HCT116 (cell line): ENCODE data around the gene PHGDH. TPM values are rescaled to one million over a fixed set of nuclear protein-coding genes. Genes with fewer than 3 reads are reported as not detected.

Experiments used
- ATAC-seq: fragments of 200-7000 bp; cut with Tn5 transposase; 2 replicates; pipeline ENCODE4 v1.9.1; 2020; ENCODE audit warnings: mild to moderate bottlenecking, moderate library complexity
- BruUV-seq: library from RNA; stranded (reverse); fragments of 400-500 nt; replicated peaks from 2 replicates; lab custom pipeline; 2021; lab: Mats Ljungman, UMichigan
- CTCF ChIA-PET: fragments of 300-600 bp; sonication (Branson Sonifier 250); formaldehyde crosslinking; loops from one replicate; lab custom pipeline; 2021; ENCODE audit warnings: antibody characterized with exemption; lab: Charles Lee
- POLR2A ChIA-PET: fragments of 300-600, 350-600 bp; sonication (Branson Sonifier 250); formaldehyde crosslinking; loops from one replicate; lab custom pipeline; 2021; ENCODE audit warnings: antibody characterized with exemption; lab: Charles Lee
- RAD21 ChIA-PET, 2 experiments: fragments of 300-600 bp; sonication (Branson Sonifier 250); formaldehyde crosslinking; loops; one replicate each; lab custom pipeline; 2023; ENCODE audit warnings: low total read pairs in 2 of 2; ENCODE audit not compliant: uncharacterized antibody in 2 of 2, unreplicated experiment in 2 of 2, low non-redundant PET in 1 of 2; lab: Charles Lee
- DNase-seq: peaks from one replicate; pipeline ENCODE4 v3.0.0-alpha.2; 2010; ENCODE audit warnings: low read depth, low spot score
- H2AFZ ChIP-seq: fragments of 200-600 bp; shearing (Covaris generic), sonication (generic); 2 replicates; pipeline ENCODE4 v1.6.1; 2017; ENCODE audit warnings: low read depth, mixed run types, mixed read lengths, antibody characterized with exemption, low read length; ENCODE audit not compliant: poor library complexity, severe bottlenecking
- H3K27ac ChIP-seq: 2 replicates; pipeline ENCODE4 v1.5.1; 2012; ENCODE audit warnings: low read depth, low read length
- H3K27me3 ChIP-seq: fragments of 200-600 bp; sonication (generic); 2 replicates; pipeline ENCODE4 v1.6.1; 2016; ENCODE audit warnings: mixed run types, low read length, mixed read lengths; ENCODE audit not compliant: insufficient read depth
- H3K36me3 ChIP-seq, 2 experiments: fragments of 200-500 bp in 1 of 2; fragments of 200-600 bp in 1 of 2; sonication (Bioruptor generic) in 1 of 2; sonication (generic) in 1 of 2; 2 replicates each; pipeline versions ENCODE4 v1.5.1 to v1.6.1; 2014 to 2016; ENCODE audit warnings: low read length in 2 of 2, inconsistent platforms in 1 of 2, mixed read lengths in 1 of 2, mixed run types in 1 of 2; ENCODE audit not compliant: insufficient read depth in 2 of 2, control insufficient read depth in 1 of 2
- H3K4me1 ChIP-seq, 2 experiments: fragments of 200-600 bp in 1 of 2; sonication (generic) in 1 of 2; 2 replicates each; pipeline versions ENCODE4 v1.5.1 to v1.6.1; 2012 to 2017; ENCODE audit warnings: low read length in 2 of 2, inconsistent platforms in 1 of 2, mild to moderate bottlenecking in 1 of 2, mixed read lengths in 1 of 2, mixed run types in 1 of 2, moderate library complexity in 1 of 2; ENCODE audit not compliant: insufficient read depth in 2 of 2, control insufficient read depth in 1 of 2
- H3K4me2 ChIP-seq: fragments of 200-600 bp; sonication (generic); 2 replicates; pipeline ENCODE4 v1.6.1; 2017; ENCODE audit warnings: mixed run types, low read length, mixed read lengths
- H3K4me3 ChIP-seq, 2 experiments: fragments of 200-600 bp in 1 of 2; sonication (generic) in 1 of 2; replicated peaks in 1 of 2; 2 replicates each; pipeline ENCODE4 v1.5.1; 2011 to 2016; ENCODE audit warnings: low read length in 2 of 2, control low read depth in 1 of 2, low read depth in 1 of 2, mild to moderate bottlenecking in 1 of 2, mixed read lengths in 1 of 2, mixed run types in 1 of 2
- H3K79me2 ChIP-seq: fragments of 200-600 bp; sonication (generic); 2 replicates; pipeline ENCODE4 v1.6.1; 2017; ENCODE audit warnings: mild to moderate bottlenecking, mixed run types, low read length, moderate library complexity, mixed read lengths; ENCODE audit not compliant: insufficient read depth
- H3K9ac ChIP-seq: fragments of 200-600 bp; sonication (generic); 2 replicates; pipeline ENCODE4 v1.6.1; 2016; ENCODE audit warnings: low read length, mixed read lengths
- H3K9me2 ChIP-seq: fragments of 200-600 bp; sonication (generic), shearing (Covaris generic); 2 replicates; pipeline ENCODE4 v1.6.1; 2017; ENCODE audit warnings: mixed run types, mild to moderate bottlenecking, moderate library complexity; ENCODE audit not compliant: insufficient read depth
- H3K9me3 ChIP-seq, 2 experiments: fragments of 200-500 bp in 1 of 2; fragments of 200-600 bp in 1 of 2; sonication (Bioruptor generic) in 1 of 2; sonication (generic) in 1 of 2; 2 replicates each; pipeline ENCODE4 v1.6.1; 2014 to 2017; ENCODE audit warnings: low read length in 2 of 2, mixed read lengths in 2 of 2, inconsistent platforms in 1 of 2, low read depth in 1 of 2, mild to moderate bottlenecking in 1 of 2, mixed run types in 1 of 2, moderate library complexity in 1 of 2; ENCODE audit not compliant: control insufficient read depth in 1 of 2, insufficient read depth in 1 of 2
- H4K20me1 ChIP-seq: fragments of 200-600 bp; sonication (generic), shearing (Covaris generic); 2 replicates; pipeline ENCODE4 v1.6.1; 2017; ENCODE audit warnings: mixed run types, mild to moderate bottlenecking, moderate library complexity; ENCODE audit not compliant: insufficient read depth
- CEBPB ChIP-seq: IDR thresholded peaks from 2 replicates; pipeline ENCODE4 v1.6.1; 2012; ENCODE audit warnings: low read depth
- EGR1 ChIP-seq: IDR thresholded peaks from 2 replicates; pipeline ENCODE4 v1.6.1; 2012; ENCODE audit warnings: low read depth
- EZH2 ChIP-seq: fragments of 200-600 bp; sonication (generic); IDR thresholded peaks from 2 replicates; pipeline ENCODE4 v1.6.1; 2017; ENCODE audit warnings: antibody characterized with exemption, mixed run types
- EZH2phosphoT487 ChIP-seq: fragments of 200-600 bp; IDR thresholded peaks from 2 replicates; pipeline ENCODE4 v1.6.1; 2018; ENCODE audit warnings: antibody characterized with exemption, borderline replicate concordance
- FOSL1 ChIP-seq: IDR thresholded peaks from 2 replicates; pipeline ENCODE4 v1.6.1; 2012; ENCODE audit warnings: low read depth
- JUND ChIP-seq: IDR thresholded peaks from 2 replicates; pipeline ENCODE4 v1.6.1; 2012
- POLR2A ChIP-seq: IDR thresholded peaks from 2 replicates; pipeline ENCODE4 v1.7.0; 2011; ENCODE audit warnings: borderline replicate concordance; ENCODE audit not compliant: insufficient read depth, insufficient read length; ENCODE audit errors: extremely low read depth
- POLR2AphosphoS5 ChIP-seq: IDR thresholded peaks from 2 replicates; pipeline ENCODE4 v1.6.1; 2011; ENCODE audit warnings: mild to moderate bottlenecking, low read depth, low read length, moderate library complexity
- RAD21 ChIP-seq: IDR thresholded peaks from 2 replicates; pipeline ENCODE4 v1.6.1; 2012; ENCODE audit warnings: low read depth, mild to moderate bottlenecking
- SIN3A ChIP-seq: IDR thresholded peaks from 2 replicates; pipeline ENCODE4 v1.6.1; 2012; ENCODE audit warnings: low read depth
- SP1 ChIP-seq: IDR thresholded peaks from 2 replicates; pipeline ENCODE4 v1.6.1; 2012; ENCODE audit warnings: low read depth
- SRF ChIP-seq: IDR thresholded peaks from 2 replicates; pipeline ENCODE4 v1.6.1; 2012; ENCODE audit warnings: low read depth
- YY1 ChIP-seq: IDR thresholded peaks from 2 replicates; pipeline ENCODE4 v1.6.1; 2011; ENCODE audit warnings: low read length, low read depth, moderate library complexity, mild to moderate bottlenecking; ENCODE audit not compliant: insufficient replicate concordance; ENCODE audit errors: extremely low read depth
- ZBTB33 ChIP-seq: IDR thresholded peaks from 2 replicates; pipeline ENCODE4 v1.6.1; 2011; ENCODE audit warnings: mild to moderate bottlenecking, low read length, moderate library complexity; ENCODE audit not compliant: insufficient replicate concordance; ENCODE audit errors: extremely low read depth
- ZNF274 ChIP-seq: fragments of 200-500 bp; sonication (Bioruptor generic); IDR thresholded peaks from 2 replicates; pipeline ENCODE4 v1.6.1; 2014; ENCODE audit warnings: mild to moderate bottlenecking, low read depth, low read length, inconsistent platforms
- intact Hi-C: fragments of 100-400 bp; cut with micrococcal nuclease; formaldehyde crosslinking; loops from 2 replicates; pipeline ENCODE4 v1.10.0; 2022
- total RNA-seq: library from RNA; stranded (reverse); gene quantifications from one replicate; pipeline ENCODE4 v1.2.1, GENCODE V29; 2021; ENCODE audit not compliant: unreplicated experiment
- TF ChIP-seq, protein P1 (sequence below), 3 experiments: fragments of 200-600 bp in 1 of 3; sonication (generic) in 1 of 3; IDR thresholded peaks in 2 of 3; conservative IDR thresholded peaks in 1 of 3; 2 replicates each; pipeline ENCODE4 v1.5.1; 2012 to 2017; ENCODE audit warnings: low read depth in 2 of 3, low read length in 2 of 3, antibody characterized with exemption in 1 of 3, borderline replicate concordance in 1 of 3, control low read depth in 1 of 3, mild to moderate bottlenecking in 1 of 3, mixed read lengths in 1 of 3, mixed run types in 1 of 3, moderate library complexity in 1 of 3; ENCODE audit not compliant: insufficient read depth in 1 of 3
- TF ChIP-seq, protein P2 (sequence below): IDR thresholded peaks from 2 replicates; pipeline ENCODE4 v1.6.1; 2012
- TF ChIP-seq, protein P3 (sequence below): IDR thresholded peaks from 2 replicates; pipeline ENCODE4 v1.6.1; 2012
- TF ChIP-seq, protein P4 (sequence below): IDR thresholded peaks from 2 replicates; pipeline ENCODE4 v1.6.1; 2012; ENCODE audit warnings: low read depth

Gene PHGDH
- total RNA-seq, 1 experiment from 2014 or later: 187 TPM

GRCh38 chr1:119688810-119689209, 22.9 kb upstream of the PHGDH start:
- ATAC-seq: no peak

More at GRCh38 chr1:119688810-119689209, 22.9 kb upstream of the PHGDH start:
- ChIA-PET RAD21 (no interaction called here), CTCF (interaction anchor here (1.1 kb wide), 1 partner anchor 14 kb away, joined by 3 read pairs; no protein-coding TSS in a partner anchor), POLR2A (no interaction called here)
- H4K20me1 ChIP-seq: no peaks in the 10 kb centered on the region
- no peak overlapping the region for H3K27ac ChIP-seq
- H3K79me2 ChIP-seq: no peaks in the 10 kb centered on the region
- no peak for DNase-seq
- intact Hi-C loops: no loop called here
- no peaks in the 10 kb centered on the region for H3K9me3 ChIP-seq
- H2AFZ ChIP-seq: no peak overlapping the region
- no TSS peak for BruUV-seq
- no peaks in the 10 kb centered on the region for H3K36me3 ChIP-seq
- no peaks in the 10 kb centered on the region for H3K27me3 ChIP-seq
- H3K4me2 ChIP-seq: no peak overlapping the region
- H3K9me2 ChIP-seq: no peaks in the 10 kb centered on the region
- TF ChIP-seq, protein P1, sequence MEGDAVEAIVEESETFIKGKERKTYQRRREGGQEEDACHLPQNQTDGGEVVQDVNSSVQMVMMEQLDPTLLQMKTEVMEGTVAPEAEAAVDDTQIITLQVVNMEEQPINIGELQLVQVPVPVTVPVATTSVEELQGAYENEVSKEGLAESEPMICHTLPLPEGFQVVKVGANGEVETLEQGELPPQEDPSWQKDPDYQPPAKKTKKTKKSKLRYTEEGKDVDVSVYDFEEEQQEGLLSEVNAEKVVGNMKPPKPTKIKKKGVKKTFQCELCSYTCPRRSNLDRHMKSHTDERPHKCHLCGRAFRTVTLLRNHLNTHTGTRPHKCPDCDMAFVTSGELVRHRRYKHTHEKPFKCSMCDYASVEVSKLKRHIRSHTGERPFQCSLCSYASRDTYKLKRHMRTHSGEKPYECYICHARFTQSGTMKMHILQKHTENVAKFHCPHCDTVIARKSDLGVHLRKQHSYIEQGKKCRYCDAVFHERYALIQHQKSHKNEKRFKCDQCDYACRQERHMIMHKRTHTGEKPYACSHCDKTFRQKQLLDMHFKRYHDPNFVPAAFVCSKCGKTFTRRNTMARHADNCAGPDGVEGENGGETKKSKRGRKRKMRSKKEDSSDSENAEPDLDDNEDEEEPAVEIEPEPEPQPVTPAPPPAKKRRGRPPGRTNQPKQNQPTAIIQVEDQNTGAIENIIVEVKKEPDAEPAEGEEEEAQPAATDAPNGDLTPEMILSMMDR (IDR thresholded peaks at IDR 0.05 in 2 of 3, conservative IDR thresholded peaks at IDR 0.05 in 1 of 3; ENCODE audit: borderline replicate concordance in 1 of 3, insufficient read depth in 1 of 3, low read depth in 2 of 3, low read length in 2 of 3): no peak
- TF ChIP-seq, protein P2, sequence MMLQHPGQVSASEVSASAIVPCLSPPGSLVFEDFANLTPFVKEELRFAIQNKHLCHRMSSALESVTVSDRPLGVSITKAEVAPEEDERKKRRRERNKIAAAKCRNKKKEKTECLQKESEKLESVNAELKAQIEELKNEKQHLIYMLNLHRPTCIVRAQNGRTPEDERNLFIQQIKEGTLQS: no peak
- TF ChIP-seq SP1 (no peak), POLR2AphosphoS5 (no peak), JUND (no peak), EGR1 (no peak), ZBTB33 (no peak), EZH2 (no peak), SIN3A (no peak), EZH2phosphoT487 (no peak), SRF (no peak), CEBPB (no peak), FOSL1 (no peak), RAD21 (no peak), ZNF274 (no peak), YY1 (no peak), POLR2A (no peak)
- TF ChIP-seq, protein P3, sequence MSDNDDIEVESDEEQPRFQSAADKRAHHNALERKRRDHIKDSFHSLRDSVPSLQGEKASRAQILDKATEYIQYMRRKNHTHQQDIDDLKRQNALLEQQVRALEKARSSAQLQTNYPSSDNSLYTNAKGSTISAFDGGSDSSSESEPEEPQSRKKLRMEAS: no peak
- TF ChIP-seq, protein P4, sequence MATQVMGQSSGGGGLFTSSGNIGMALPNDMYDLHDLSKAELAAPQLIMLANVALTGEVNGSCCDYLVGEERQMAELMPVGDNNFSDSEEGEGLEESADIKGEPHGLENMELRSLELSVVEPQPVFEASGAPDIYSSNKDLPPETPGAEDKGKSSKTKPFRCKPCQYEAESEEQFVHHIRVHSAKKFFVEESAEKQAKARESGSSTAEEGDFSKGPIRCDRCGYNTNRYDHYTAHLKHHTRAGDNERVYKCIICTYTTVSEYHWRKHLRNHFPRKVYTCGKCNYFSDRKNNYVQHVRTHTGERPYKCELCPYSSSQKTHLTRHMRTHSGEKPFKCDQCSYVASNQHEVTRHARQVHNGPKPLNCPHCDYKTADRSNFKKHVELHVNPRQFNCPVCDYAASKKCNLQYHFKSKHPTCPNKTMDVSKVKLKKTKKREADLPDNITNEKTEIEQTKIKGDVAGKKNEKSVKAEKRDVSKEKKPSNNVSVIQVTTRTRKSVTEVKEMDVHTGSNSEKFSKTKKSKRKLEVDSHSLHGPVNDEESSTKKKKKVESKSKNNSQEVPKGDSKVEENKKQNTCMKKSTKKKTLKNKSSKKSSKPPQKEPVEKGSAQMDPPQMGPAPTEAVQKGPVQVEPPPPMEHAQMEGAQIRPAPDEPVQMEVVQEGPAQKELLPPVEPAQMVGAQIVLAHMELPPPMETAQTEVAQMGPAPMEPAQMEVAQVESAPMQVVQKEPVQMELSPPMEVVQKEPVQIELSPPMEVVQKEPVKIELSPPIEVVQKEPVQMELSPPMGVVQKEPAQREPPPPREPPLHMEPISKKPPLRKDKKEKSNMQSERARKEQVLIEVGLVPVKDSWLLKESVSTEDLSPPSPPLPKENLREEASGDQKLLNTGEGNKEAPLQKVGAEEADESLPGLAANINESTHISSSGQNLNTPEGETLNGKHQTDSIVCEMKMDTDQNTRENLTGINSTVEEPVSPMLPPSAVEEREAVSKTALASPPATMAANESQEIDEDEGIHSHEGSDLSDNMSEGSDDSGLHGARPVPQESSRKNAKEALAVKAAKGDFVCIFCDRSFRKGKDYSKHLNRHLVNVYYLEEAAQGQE: no peak
- H3K4me3 ChIP-seq: no peak overlapping the region
- no peak overlapping the region for H3K9ac ChIP-seq
- H3K4me1 ChIP-seq: peaks cover 0 to 19% of the 10 kb centered on the region in 2 experiments; a peak in 3 of 4 replicates
